ENCODE data around the gene IMPDH2.

Gene IMPDH2

DNA sequence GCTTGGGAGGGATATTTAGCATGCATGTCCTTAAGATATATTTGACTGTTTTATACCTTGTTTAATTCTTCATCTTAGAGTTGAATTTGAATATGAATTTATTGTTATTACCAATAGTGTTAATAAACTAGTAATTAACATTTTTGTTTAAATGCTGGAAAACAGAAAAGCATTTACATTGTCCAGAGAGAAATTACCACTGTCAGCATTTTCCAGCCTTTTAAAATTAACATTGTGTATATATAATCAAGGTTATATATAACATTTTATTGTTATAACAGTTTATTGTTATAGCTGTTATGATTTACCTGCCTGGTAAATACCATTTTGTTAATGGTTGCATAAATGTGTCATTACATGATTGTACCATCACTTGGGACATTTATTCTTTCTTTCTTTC lies 47.2 kb downstream of the IMPDH2 start:
- no peak overlapping the region for H3K4me3 ChIP-seq (ENCODE audit: low read depth, low read length)
- TF ChIP-seq, protein P1, sequence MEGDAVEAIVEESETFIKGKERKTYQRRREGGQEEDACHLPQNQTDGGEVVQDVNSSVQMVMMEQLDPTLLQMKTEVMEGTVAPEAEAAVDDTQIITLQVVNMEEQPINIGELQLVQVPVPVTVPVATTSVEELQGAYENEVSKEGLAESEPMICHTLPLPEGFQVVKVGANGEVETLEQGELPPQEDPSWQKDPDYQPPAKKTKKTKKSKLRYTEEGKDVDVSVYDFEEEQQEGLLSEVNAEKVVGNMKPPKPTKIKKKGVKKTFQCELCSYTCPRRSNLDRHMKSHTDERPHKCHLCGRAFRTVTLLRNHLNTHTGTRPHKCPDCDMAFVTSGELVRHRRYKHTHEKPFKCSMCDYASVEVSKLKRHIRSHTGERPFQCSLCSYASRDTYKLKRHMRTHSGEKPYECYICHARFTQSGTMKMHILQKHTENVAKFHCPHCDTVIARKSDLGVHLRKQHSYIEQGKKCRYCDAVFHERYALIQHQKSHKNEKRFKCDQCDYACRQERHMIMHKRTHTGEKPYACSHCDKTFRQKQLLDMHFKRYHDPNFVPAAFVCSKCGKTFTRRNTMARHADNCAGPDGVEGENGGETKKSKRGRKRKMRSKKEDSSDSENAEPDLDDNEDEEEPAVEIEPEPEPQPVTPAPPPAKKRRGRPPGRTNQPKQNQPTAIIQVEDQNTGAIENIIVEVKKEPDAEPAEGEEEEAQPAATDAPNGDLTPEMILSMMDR (IDR thresholded peaks at IDR 0.05; ENCODE audit: low read depth, low read length, missing control alignments), result no peak
- no peak for DNase-seq (ENCODE audit: low read depth)

DNA sequence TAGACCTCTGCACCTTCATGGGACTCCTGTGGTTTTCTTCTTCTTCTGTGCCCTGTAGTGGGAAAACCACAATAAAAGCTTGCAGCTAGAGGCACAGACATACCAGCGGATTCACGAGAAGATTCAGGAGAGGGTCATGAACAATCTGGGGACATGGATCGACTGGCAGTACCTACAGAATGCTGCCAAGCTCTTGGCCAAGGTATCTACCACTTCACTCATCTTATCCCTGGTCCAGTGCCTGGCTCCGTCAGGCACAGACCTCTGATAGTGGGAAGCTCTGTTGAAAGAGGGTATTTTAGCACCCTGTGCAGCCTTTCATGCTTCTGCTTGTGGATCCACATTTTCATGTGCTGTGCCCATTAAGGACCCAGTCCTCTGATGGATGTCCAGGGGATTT lies 48.9 kb downstream of the IMPDH2 start:
- no peak for DNase-seq (ENCODE audit: low read depth)
- TF ChIP-seq, protein P1 (IDR thresholded peaks at IDR 0.05; ENCODE audit: low read depth, low read length, missing control alignments), result no peak
- H3K4me3 ChIP-seq (ENCODE audit: low read depth, low read length), result no peak overlapping the region

DNA sequence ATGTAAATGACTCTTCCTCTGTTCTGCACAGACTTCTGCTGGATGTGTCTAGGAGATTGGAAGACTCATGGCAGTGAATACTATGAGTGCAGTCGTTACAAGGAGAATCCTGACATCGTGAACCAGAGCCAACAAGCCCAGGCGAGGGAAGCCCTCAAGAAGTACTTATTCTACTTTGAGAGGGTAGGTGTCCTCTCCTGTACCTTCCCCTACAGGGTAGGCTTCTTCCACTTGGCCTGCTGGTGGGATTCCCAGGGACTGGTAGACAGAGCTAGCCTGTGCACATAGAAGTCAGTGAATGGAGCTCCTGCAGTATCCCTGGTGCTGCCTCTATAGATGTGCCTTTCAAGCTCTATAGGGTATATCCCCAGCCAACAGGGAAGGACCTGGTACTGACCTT lies 49.7 kb downstream of the IMPDH2 start:
- no peak overlapping the region for H3K4me3 ChIP-seq (ENCODE audit: low read depth, low read length)
- TF ChIP-seq, protein P1 (IDR thresholded peaks at IDR 0.05; ENCODE audit: low read depth, low read length, missing control alignments), result no peak
- no peak for DNase-seq (ENCODE audit: low read depth)
